Epithelial cell of proximal tubule (primary cell): Measurements from ENCODE around the gene BFSP2. TPM values are rescaled to one million over a fixed set of nuclear protein-coding genes. Genes with fewer than 3 reads are reported as not detected.
"Not testable (repeated sequence)": the region's sequence is repeated elsewhere in the genome, so short reads cannot be mapped to it uniquely, and the experiment has no call there.

Source experiments
- DNase-seq: peaks from one replicate; pipeline ENCODE4 v3.0.0-alpha.2; 2011; ENCODE audit warnings: low read depth
- H3K4me3 ChIP-seq: 2 replicates; pipeline ENCODE4 v1.5.1; 2011; ENCODE audit warnings: low read depth, mild to moderate bottlenecking, low read length
- CTCF ChIP-seq: conservative IDR thresholded peaks from 2 replicates; pipeline ENCODE4 v1.5.1; 2012; ENCODE audit warnings: low read depth, mild to moderate bottlenecking, low read length
- total RNA-seq: library from RNA; depleted of rRNA; stranded (reverse); fragments of >200 nt; gene quantifications from 2 replicates; pipeline ENCODE4 v1.2.3, GENCODE V29; 2015

BFSP2 gene
- total RNA-seq, 1 donor from 2014 or later = not detected

- no peak for DNase-seq
- no peak for TF ChIP-seq CTCF
- no peak overlapping the region for H3K4me3 ChIP-seq
Measured at GRCh38 chr3:133468251-133468721, 68.4 kb downstream of the BFSP2 start.

GRCh38 chr3:133469140-133469731 is 69.4 kb downstream of the BFSP2 start:
- peak; percentile 63 for DNase-seq
- no peak for TF ChIP-seq CTCF
- no peak overlapping the region for H3K4me3 ChIP-seq

GRCh38 chr3:133472242-133472641 is 72.4 kb downstream of the BFSP2 start:
- H3K4me3 ChIP-seq = no peak overlapping the region
- DNase-seq = no peak
- no peak for TF ChIP-seq CTCF

- DNase-seq = no peak
- no peak for TF ChIP-seq CTCF
- no peak overlapping the region for H3K4me3 ChIP-seq
Measured at GRCh38 chr3:133472889-133473288, 73.0 kb downstream of the BFSP2 start.

- not testable (repeated sequence) for H3K4me3 ChIP-seq, DNase-seq
Measured at GRCh38 chr3:133473472-133474191, 73.8 kb downstream of the BFSP2 start.

GRCh38 chr3:133474251-133474801 is 74.5 kb downstream of the BFSP2 start:
- H3K4me3 ChIP-seq = no peak overlapping the region
- DNase-seq = no peak
- no peak for TF ChIP-seq CTCF

GRCh38 chr3:133474817-133475216 is 75.0 kb downstream of the BFSP2 start:
- no peak for TF ChIP-seq CTCF
- no peak for DNase-seq
- no peak overlapping the region for H3K4me3 ChIP-seq
